Skeletal muscle satellite cell (primary cell): ENCODE data around the gene PAX7.

Source experiments
- H3K27me3 ChIP-seq: 2 replicates; pipeline ENCODE4 v1.7.0; 2013; ENCODE audit warnings: low read length; ENCODE audit not compliant: control insufficient read depth, insufficient read depth
- H3K36me3 ChIP-seq: 2 replicates; pipeline ENCODE4 v1.7.0; 2013; ENCODE audit warnings: mild to moderate bottlenecking, control low read depth, low read length; ENCODE audit not compliant: insufficient read depth
- H3K4me1 ChIP-seq: 2 replicates; pipeline ENCODE4 v1.7.0; 2013; ENCODE audit warnings: low read length; ENCODE audit not compliant: control insufficient read depth, insufficient read depth
- H3K4me2 ChIP-seq: 2 replicates; pipeline ENCODE4 v1.7.0; 2013; ENCODE audit warnings: mild to moderate bottlenecking, low read length
- H3K4me3 ChIP-seq: 2 replicates; pipeline ENCODE4 v1.7.0; 2013; ENCODE audit warnings: low read length
- H3K9ac ChIP-seq: 2 replicates; pipeline ENCODE4 v1.7.0; 2013; ENCODE audit warnings: mild to moderate bottlenecking, low read depth, low read length, moderate library complexity
- H3K9me3 ChIP-seq: replicated peaks from 2 replicates; pipeline ENCODE4 v1.7.0; 2013; ENCODE audit warnings: mild to moderate bottlenecking, control low read depth, low read length

Gene PAX7

GRCh38 chr1:18602533-18603211 lies 28.0 kb upstream of the PAX7 start:
- H3K4me2 ChIP-seq, result no peak overlapping the region
- H3K4me1 ChIP-seq, result no peaks in the 10 kb centered on the region
- H3K9me3 ChIP-seq, result no peaks in the 10 kb centered on the region
- H3K4me3 ChIP-seq, result no peak overlapping the region
- H3K9ac ChIP-seq, result no peak overlapping the region
- no peaks in the 10 kb centered on the region for H3K36me3 ChIP-seq
- H3K27me3 ChIP-seq, result peaks cover 10% of the 10 kb centered on the region

GRCh38 chr1:18603212-18603852 lies 27.3 kb upstream of the PAX7 start:
- Histone ChIP-seq H3K9me3 (no peaks in the 10 kb centered on the region), H3K4me1 (no peaks in the 10 kb centered on the region), H3K27me3 (peaks cover 9% of the 10 kb centered on the region), H3K4me2 (no peak overlapping the region), H3K36me3 (no peaks in the 10 kb centered on the region), H3K9ac (no peak overlapping the region), H3K4me3 (no peak overlapping the region)

- Histone ChIP-seq H3K36me3 (no peaks in the 10 kb centered on the region), H3K27me3 (no peaks in the 10 kb centered on the region), H3K9ac (no peak overlapping the region), H3K4me1 (no peaks in the 10 kb centered on the region), H3K9me3 (no peaks in the 10 kb centered on the region), H3K4me2 (no peak overlapping the region), H3K4me3 (no peak overlapping the region)
These were observed 24.0 kb upstream of the PAX7 start for GRCh38 chr1:18606443-18607288.

- H3K36me3 ChIP-seq, result no peaks in the 10 kb centered on the region
- no peaks in the 10 kb centered on the region for H3K27me3 ChIP-seq
- H3K4me3 ChIP-seq, result no peak overlapping the region
- no peak overlapping the region for H3K4me2 ChIP-seq
- no peak overlapping the region for H3K9ac ChIP-seq
- H3K4me1 ChIP-seq, result no peaks in the 10 kb centered on the region
- no peaks in the 10 kb centered on the region for H3K9me3 ChIP-seq
These were observed 23.3 kb upstream of the PAX7 start for GRCh38 chr1:18607289-18607760.

GRCh38 chr1:18608534-18608933 lies 22.1 kb upstream of the PAX7 start:
- H3K4me1 ChIP-seq, result no peaks in the 10 kb centered on the region
- no peaks in the 10 kb centered on the region for H3K9me3 ChIP-seq
- no peak overlapping the region for H3K4me2 ChIP-seq
- no peak overlapping the region for H3K9ac ChIP-seq
- no peaks in the 10 kb centered on the region for H3K27me3 ChIP-seq
- H3K4me3 ChIP-seq, result no peak overlapping the region
- no peaks in the 10 kb centered on the region for H3K36me3 ChIP-seq

- no peaks in the 10 kb centered on the region for H3K36me3 ChIP-seq
- H3K9ac ChIP-seq, result no peak overlapping the region
- no peak overlapping the region for H3K4me3 ChIP-seq
- H3K27me3 ChIP-seq, result no peaks in the 10 kb centered on the region
- H3K4me1 ChIP-seq, result no peaks in the 10 kb centered on the region
- H3K4me2 ChIP-seq, result no peak overlapping the region
- H3K9me3 ChIP-seq, result no peaks in the 10 kb centered on the region
These were observed 19.3 kb upstream of the PAX7 start for GRCh38 chr1:18611311-18611710.

- Histone ChIP-seq H3K4me2 (no peak overlapping the region), H3K27me3 (no peaks in the 10 kb centered on the region), H3K4me1 (no peaks in the 10 kb centered on the region), H3K9ac (no peak overlapping the region), H3K9me3 (no peaks in the 10 kb centered on the region), H3K36me3 (no peaks in the 10 kb centered on the region), H3K4me3 (no peak overlapping the region)
These were observed 18.6 kb upstream of the PAX7 start for GRCh38 chr1:18612073-18612472.

GRCh38 chr1:18614069-18614735 lies 16.4 kb upstream of the PAX7 start:
- Histone ChIP-seq H3K36me3 (no peaks in the 10 kb centered on the region), H3K4me2 (no peak overlapping the region), H3K4me3 (no peak overlapping the region), H3K9me3 (no peaks in the 10 kb centered on the region), H3K27me3 (no peaks in the 10 kb centered on the region), H3K4me1 (no peaks in the 10 kb centered on the region), H3K9ac (no peak overlapping the region)

GRCh38 chr1:18618546-18619466 lies 11.8 kb upstream of the PAX7 start:
- H3K4me1 ChIP-seq, result no peaks in the 10 kb centered on the region
- H3K4me3 ChIP-seq, result no peak overlapping the region
- H3K9ac ChIP-seq, result no peak overlapping the region
- H3K4me2 ChIP-seq, result no peak overlapping the region
- no peaks in the 10 kb centered on the region for H3K9me3 ChIP-seq
- H3K27me3 ChIP-seq, result peaks cover 4% of the 10 kb centered on the region
- no peaks in the 10 kb centered on the region for H3K36me3 ChIP-seq

GRCh38 chr1:18619467-18619835 lies 11.2 kb upstream of the PAX7 start:
- H3K36me3 ChIP-seq, result no peaks in the 10 kb centered on the region
- no peaks in the 10 kb centered on the region for H3K9me3 ChIP-seq
- H3K4me2 ChIP-seq, result no peak overlapping the region
- peaks cover 6% of the 10 kb centered on the region for H3K27me3 ChIP-seq
- H3K4me3 ChIP-seq, result no peak overlapping the region
- H3K9ac ChIP-seq, result no peak overlapping the region
- no peaks in the 10 kb centered on the region for H3K4me1 ChIP-seq
